HepG2 (cell line): ENCODE data around the gene GRB2. TPM values are rescaled to one million over a fixed set of nuclear protein-coding genes. Genes with fewer than 3 reads are reported as not detected.

Experiments
- ASH2L ChIP-seq: fragments of 300-600, 200-600 bp; sonication (generic); IDR thresholded peaks from 2 replicates; pipeline ENCODE4 v1.7.0; 2017; ENCODE audit warnings: low read depth, mild to moderate bottlenecking, moderate library complexity, mixed read lengths, low read length; ENCODE audit not compliant: insufficient read length
- ATAD3A ChIP-seq: sonication (generic); formaldehyde crosslinking; IDR thresholded peaks from 2 replicates; pipeline ENCODE4 v1.4.0; 2020; ENCODE audit warnings: missing genetic modification reagents
- JUN ChIP-seq: sonication (generic); formaldehyde crosslinking; IDR thresholded peaks from 2 replicates; pipeline ENCODE4 v1.4.0; 2020; ENCODE audit warnings: mild to moderate bottlenecking, missing genetic modification reagents
- MAF1 ChIP-seq: sonication (generic); formaldehyde crosslinking; IDR thresholded peaks from 2 replicates; pipeline ENCODE4 v1.5.0; 2020; ENCODE audit warnings: missing genetic modification reagents, borderline replicate concordance
- NONO ChIP-seq, 2 experiments: fragments of 450-650 bp in 1 of 2; sonication (generic) in 1 of 2; formaldehyde crosslinking in 1 of 2; IDR thresholded peaks in 1 of 2; conservative IDR thresholded peaks in 1 of 2; 2 replicates each; pipeline versions ENCODE4 v1.6.1 to v1.8.0; 2017 to 2022; ENCODE audit warnings: mild to moderate bottlenecking in 1 of 2, missing genetic modification reagents in 1 of 2, moderate library complexity in 1 of 2
- PLRG1 ChIP-seq: fragments of 450-650 bp; conservative IDR thresholded peaks from 2 replicates; pipeline ENCODE4 v1.6.1; 2016
- RBM39 ChIP-seq: fragments of 200-400 bp; formaldehyde crosslinking; IDR thresholded peaks from one replicate; pipeline ENCODE4 v1.6.1; 2018; ENCODE audit warnings: antibody characterized with exemption, mild to moderate bottlenecking, low read depth, low read length; ENCODE audit not compliant: poor library complexity, severe bottlenecking
- SOX6 ChIP-seq, 2 experiments: fragments of 450-650 bp in 1 of 2; sonication (generic) in 1 of 2; formaldehyde crosslinking in 1 of 2; IDR thresholded peaks; 2 replicates each; pipeline versions ENCODE4 v1.4.0 to v1.6.1; 2017 to 2020; ENCODE audit warnings: antibody characterized with exemption in 1 of 2, mild to moderate bottlenecking in 1 of 2, missing genetic modification reagents in 1 of 2
- ZBTB8A ChIP-seq: sonication (generic); formaldehyde crosslinking; IDR thresholded peaks from 2 replicates; pipeline ENCODE4 v1.4.0; 2020; ENCODE audit warnings: mild to moderate bottlenecking, low read depth, missing genetic modification reagents, borderline replicate concordance
- ZNF337 ChIP-seq: sonication (generic); formaldehyde crosslinking; IDR thresholded peaks from 2 replicates; pipeline ENCODE4 v1.5.1; 2020; ENCODE audit warnings: missing genetic modification reagents, low read depth, mild to moderate bottlenecking, borderline replicate concordance
- ZNF367 ChIP-seq: sonication (generic); formaldehyde crosslinking; IDR thresholded peaks from 2 replicates; pipeline ENCODE4 v1.4.0; 2020; ENCODE audit warnings: missing genetic modification reagents, borderline replicate concordance
- ZNF572 ChIP-seq: sonication (generic); formaldehyde crosslinking; IDR thresholded peaks from 2 replicates; pipeline ENCODE4 v1.5.1; 2020; ENCODE audit warnings: mild to moderate bottlenecking, missing genetic modification reagents
- ZSCAN21 ChIP-seq: sonication (generic); formaldehyde crosslinking; IDR thresholded peaks from 2 replicates; pipeline ENCODE4 v1.8.0; 2022; ENCODE audit warnings: mild to moderate bottlenecking, missing genetic modification reagents, moderate library complexity, borderline replicate concordance
- polyA plus RNA-seq, 8 experiments: library from polyadenylated mRNA; depleted of rRNA in 3 of 8; stranded (reverse) in 7 of 8; unstranded in 1 of 8; fragments of >200 nt; fragmentation: Illumina TruSeq in 4 of 8; extraction: Trizol in 4 of 8; gene quantifications; 2 replicates each; pipeline versions ENCODE4 v1.2.1 to v1.2.3, GENCODE V29; 2011 to 2016; ENCODE audit warnings: low read depth in 4 of 8, missing spikeins in 1 of 8, mixed read lengths in 1 of 8; ENCODE audit not compliant: insufficient read depth in 1 of 8
- total RNA-seq, 5 experiments: library from RNA; depleted of rRNA; stranded (reverse); fragments of >200 nt; fragmentation: Illumina TruSeq; extraction: Trizol; gene quantifications; 2 replicates each; pipeline ENCODE4 v1.2.3, GENCODE V29; 2016; ENCODE audit warnings: low read depth in 1 of 5
- TF ChIP-seq, protein P1 (sequence below): sonication (generic); formaldehyde crosslinking; IDR thresholded peaks from 2 replicates; pipeline ENCODE4 v1.5.0; 2020; ENCODE audit warnings: mild to moderate bottlenecking, low read depth, missing genetic modification reagents, borderline replicate concordance
- TF ChIP-seq, protein P2 (sequence below): sonication (generic); formaldehyde crosslinking; IDR thresholded peaks from 2 replicates; pipeline ENCODE4 v1.5.1; 2020; ENCODE audit warnings: mild to moderate bottlenecking, moderate library complexity, missing genetic modification reagents
- TF ChIP-seq, protein P3 (sequence below): sonication (generic); formaldehyde crosslinking; IDR thresholded peaks from 2 replicates; pipeline ENCODE4 v1.4.0; 2020; ENCODE audit warnings: missing genetic modification reagents, mild to moderate bottlenecking, borderline replicate concordance
- TF ChIP-seq, protein P4 (sequence below): sonication (generic); formaldehyde crosslinking; IDR thresholded peaks from 2 replicates; pipeline ENCODE4 v1.4.0; 2020; ENCODE audit warnings: missing genetic modification reagents
- TF ChIP-seq, protein P5 (sequence below): sonication (generic); formaldehyde crosslinking; IDR thresholded peaks from 2 replicates; pipeline ENCODE4 v1.8.0; 2022; ENCODE audit warnings: mild to moderate bottlenecking, missing genetic modification reagents; ENCODE audit not compliant: insufficient replicate concordance

GRB2 gene
- total and polyA plus RNA-seq, 2 of the 13 experiments (the other 11 are each of a cell fraction or from before 2014, with no cell fraction given), result 84.6 to 92.3 TPM

DNA sequence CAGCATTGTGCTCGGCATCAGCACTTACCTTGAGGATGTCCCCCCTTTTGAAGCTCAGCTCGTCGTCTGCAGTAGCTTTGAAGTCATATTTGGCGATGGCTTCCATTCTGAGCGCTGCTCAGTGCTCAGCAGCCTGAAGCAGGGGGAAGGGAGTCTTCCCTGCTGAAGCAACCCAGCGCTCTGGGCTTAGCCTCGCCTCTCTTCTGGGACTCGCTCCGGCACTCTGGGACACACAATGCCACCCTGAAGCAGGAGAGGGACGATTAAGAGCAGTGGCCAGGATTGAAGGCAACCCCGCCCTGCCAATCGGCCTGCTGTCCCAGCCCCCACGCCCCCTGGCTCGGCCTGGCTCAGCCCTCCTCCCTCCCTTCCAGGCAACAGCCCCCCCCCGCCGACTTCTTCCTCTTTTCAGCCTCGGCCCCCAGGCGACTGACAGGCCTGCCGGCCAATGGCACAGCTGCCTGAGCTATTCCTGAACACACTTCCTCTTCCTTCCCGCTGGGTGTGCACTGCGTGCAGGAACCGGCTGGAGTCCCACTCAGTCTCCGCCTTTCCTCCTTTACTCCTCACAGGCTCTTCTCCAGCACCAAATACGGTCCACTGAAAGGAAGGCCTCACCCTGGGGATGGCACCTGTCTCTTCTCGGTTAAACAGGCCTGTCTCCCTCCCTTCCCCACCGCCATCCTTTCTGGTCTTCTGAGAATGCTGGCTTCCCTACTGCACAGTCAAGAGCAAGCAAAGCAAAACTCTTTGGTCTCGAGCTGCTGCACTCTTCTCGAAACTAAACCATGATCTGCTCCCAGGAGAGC lies 11.8 kb downstream of the GRB2 start (continued):
- TF ChIP-seq, protein P1, sequence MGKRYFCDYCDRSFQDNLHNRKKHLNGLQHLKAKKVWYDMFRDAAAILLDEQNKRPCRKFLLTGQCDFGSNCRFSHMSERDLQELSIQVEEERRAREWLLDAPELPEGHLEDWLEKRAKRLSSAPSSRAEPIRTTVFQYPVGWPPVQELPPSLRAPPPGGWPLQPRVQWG (CRISPR knock-in tag), result no peak
- no peak for TF ChIP-seq JUN (CRISPR knock-in tag)
- TF ChIP-seq SOX6 (IDR thresholded peaks at IDR 0.05), result no peak
- TF ChIP-seq SOX6 (CRISPR knock-in tag; IDR thresholded peaks at IDR 0.05), result peak; percentile 68
- no peak for TF ChIP-seq NONO (IDR thresholded peaks at IDR 0.05)
- peak; percentile 81 for TF ChIP-seq NONO (CRISPR knock-in tag; conservative IDR thresholded peaks at IDR 0.05)
- TF ChIP-seq, protein P2, sequence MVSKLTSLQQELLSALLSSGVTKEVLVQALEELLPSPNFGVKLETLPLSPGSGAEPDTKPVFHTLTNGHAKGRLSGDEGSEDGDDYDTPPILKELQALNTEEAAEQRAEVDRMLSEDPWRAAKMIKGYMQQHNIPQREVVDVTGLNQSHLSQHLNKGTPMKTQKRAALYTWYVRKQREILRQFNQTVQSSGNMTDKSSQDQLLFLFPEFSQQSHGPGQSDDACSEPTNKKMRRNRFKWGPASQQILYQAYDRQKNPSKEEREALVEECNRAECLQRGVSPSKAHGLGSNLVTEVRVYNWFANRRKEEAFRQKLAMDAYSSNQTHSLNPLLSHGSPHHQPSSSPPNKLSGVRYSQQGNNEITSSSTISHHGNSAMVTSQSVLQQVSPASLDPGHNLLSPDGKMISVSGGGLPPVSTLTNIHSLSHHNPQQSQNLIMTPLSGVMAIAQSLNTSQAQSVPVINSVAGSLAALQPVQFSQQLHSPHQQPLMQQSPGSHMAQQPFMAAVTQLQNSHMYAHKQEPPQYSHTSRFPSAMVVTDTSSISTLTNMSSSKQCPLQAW (CRISPR knock-in tag), result no peak
- TF ChIP-seq ASH2L, result peak; percentile 93
- no peak for TF ChIP-seq PLRG1
- TF ChIP-seq ATAD3A (CRISPR knock-in tag), result no peak
- TF ChIP-seq, protein P3, sequence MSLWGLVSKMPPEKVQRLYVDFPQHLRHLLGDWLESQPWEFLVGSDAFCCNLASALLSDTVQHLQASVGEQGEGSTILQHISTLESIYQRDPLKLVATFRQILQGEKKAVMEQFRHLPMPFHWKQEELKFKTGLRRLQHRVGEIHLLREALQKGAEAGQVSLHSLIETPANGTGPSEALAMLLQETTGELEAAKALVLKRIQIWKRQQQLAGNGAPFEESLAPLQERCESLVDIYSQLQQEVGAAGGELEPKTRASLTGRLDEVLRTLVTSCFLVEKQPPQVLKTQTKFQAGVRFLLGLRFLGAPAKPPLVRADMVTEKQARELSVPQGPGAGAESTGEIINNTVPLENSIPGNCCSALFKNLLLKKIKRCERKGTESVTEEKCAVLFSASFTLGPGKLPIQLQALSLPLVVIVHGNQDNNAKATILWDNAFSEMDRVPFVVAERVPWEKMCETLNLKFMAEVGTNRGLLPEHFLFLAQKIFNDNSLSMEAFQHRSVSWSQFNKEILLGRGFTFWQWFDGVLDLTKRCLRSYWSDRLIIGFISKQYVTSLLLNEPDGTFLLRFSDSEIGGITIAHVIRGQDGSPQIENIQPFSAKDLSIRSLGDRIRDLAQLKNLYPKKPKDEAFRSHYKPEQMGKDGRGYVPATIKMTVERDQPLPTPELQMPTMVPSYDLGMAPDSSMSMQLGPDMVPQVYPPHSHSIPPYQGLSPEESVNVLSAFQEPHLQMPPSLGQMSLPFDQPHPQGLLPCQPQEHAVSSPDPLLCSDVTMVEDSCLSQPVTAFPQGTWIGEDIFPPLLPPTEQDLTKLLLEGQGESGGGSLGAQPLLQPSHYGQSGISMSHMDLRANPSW, result peak; percentile 56; the same call in 1 of the 2 replicates
- no peak; the same call in 1 of the 2 replicates for TF ChIP-seq ZSCAN21 (CRISPR knock-in tag)
- TF ChIP-seq, protein P4, sequence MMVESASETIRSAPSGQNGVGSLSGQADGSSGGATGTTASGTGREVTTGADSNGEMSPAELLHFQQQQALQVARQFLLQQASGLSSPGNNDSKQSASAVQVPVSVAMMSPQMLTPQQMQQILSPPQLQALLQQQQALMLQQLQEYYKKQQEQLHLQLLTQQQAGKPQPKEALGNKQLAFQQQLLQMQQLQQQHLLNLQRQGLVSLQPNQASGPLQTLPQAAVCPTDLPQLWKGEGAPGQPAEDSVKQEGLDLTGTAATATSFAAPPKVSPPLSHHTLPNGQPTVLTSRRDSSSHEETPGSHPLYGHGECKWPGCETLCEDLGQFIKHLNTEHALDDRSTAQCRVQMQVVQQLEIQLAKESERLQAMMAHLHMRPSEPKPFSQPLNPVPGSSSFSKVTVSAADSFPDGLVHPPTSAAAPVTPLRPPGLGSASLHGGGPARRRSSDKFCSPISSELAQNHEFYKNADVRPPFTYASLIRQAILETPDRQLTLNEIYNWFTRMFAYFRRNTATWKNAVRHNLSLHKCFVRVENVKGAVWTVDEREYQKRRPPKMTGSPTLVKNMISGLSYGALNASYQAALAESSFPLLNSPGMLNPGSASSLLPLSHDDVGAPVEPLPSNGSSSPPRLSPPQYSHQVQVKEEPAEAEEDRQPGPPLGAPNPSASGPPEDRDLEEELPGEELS (CRISPR knock-in tag), result peak; percentile 57; the same call in 1 of the 2 replicates
- TF ChIP-seq ZNF572 (CRISPR knock-in tag), result no peak
- TF ChIP-seq, protein P5, sequence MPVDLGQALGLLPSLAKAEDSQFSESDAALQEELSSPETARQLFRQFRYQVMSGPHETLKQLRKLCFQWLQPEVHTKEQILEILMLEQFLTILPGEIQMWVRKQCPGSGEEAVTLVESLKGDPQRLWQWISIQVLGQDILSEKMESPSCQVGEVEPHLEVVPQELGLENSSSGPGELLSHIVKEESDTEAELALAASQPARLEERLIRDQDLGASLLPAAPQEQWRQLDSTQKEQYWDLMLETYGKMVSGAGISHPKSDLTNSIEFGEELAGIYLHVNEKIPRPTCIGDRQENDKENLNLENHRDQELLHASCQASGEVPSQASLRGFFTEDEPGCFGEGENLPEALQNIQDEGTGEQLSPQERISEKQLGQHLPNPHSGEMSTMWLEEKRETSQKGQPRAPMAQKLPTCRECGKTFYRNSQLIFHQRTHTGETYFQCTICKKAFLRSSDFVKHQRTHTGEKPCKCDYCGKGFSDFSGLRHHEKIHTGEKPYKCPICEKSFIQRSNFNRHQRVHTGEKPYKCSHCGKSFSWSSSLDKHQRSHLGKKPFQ (CRISPR knock-in tag), result peak; percentile 94
- TF ChIP-seq ZNF367, result no peak
- TF ChIP-seq MAF1 (CRISPR knock-in tag), result no peak
- no peak for TF ChIP-seq ZNF337 (CRISPR knock-in tag)
- no peak for TF ChIP-seq RBM39
- TF ChIP-seq ZBTB8A, result no peak
